ENCODE results near the gene ALOX5.
"Not testable (repeated sequence)": the region's sequence is repeated elsewhere in the genome, so short reads cannot be mapped to it uniquely, and the experiment has no call there.

DNA sequence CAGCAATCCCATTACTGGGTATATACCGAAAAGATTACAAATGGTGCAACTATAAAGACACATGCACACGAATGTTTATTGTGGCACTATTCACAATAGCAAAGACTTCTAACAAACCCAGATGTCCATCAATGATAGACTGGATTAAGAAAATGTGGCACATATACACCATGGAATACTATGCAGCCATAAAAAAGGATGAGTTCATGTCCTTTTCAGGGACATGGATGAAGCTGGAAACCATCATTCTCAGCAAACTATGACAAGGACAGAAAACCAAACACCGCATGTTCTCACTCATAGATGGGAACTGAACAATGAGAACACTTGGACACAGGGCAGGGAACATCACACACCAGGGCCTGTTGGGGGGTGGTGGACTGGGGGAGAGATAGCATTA lies 6.4 kb upstream of the ALOX5 start:
- not testable (repeated sequence) for TF ChIP-seq POLR2A (IDR thresholded peaks at IDR 0.05)
- TF ChIP-seq, protein P1, sequence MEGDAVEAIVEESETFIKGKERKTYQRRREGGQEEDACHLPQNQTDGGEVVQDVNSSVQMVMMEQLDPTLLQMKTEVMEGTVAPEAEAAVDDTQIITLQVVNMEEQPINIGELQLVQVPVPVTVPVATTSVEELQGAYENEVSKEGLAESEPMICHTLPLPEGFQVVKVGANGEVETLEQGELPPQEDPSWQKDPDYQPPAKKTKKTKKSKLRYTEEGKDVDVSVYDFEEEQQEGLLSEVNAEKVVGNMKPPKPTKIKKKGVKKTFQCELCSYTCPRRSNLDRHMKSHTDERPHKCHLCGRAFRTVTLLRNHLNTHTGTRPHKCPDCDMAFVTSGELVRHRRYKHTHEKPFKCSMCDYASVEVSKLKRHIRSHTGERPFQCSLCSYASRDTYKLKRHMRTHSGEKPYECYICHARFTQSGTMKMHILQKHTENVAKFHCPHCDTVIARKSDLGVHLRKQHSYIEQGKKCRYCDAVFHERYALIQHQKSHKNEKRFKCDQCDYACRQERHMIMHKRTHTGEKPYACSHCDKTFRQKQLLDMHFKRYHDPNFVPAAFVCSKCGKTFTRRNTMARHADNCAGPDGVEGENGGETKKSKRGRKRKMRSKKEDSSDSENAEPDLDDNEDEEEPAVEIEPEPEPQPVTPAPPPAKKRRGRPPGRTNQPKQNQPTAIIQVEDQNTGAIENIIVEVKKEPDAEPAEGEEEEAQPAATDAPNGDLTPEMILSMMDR (IDR thresholded peaks at IDR 0.05): not testable (repeated sequence)

Measured in body of pancreas (tissue), 4 donors.